IMR-90 (cell line): ENCODE results near the gene EML1. TPM values are rescaled to one million over a fixed set of nuclear protein-coding genes. Genes with fewer than 3 reads are reported as not detected.

Source experiments
- ATAC-seq: fragments of 200-7000 bp; cut with Tn5 transposase; 2 replicates; pipeline ENCODE4 v1.9.1; 2020; ENCODE audit warnings: low read depth, mild to moderate bottlenecking, moderate library complexity
- BruUV-seq: library from RNA; stranded (reverse); fragments of 400-500 nt; replicated peaks from 2 replicates; lab custom pipeline; 2021; lab: Mats Ljungman, UMichigan
- CTCF ChIA-PET: fragments of 300-600 bp; formaldehyde crosslinking; extraction: SDS; loops from one replicate; lab custom pipeline; 2021; ENCODE audit warnings: antibody characterized with exemption; lab: Yijun Ruan, JAX
- POLR2A ChIA-PET: fragments of 300-600 bp; sonication (Branson Sonifier 250); formaldehyde crosslinking; loops from one replicate; lab custom pipeline; 2022; ENCODE audit warnings: antibody characterized with exemption; ENCODE audit not compliant: unreplicated experiment; lab: Charles Lee
- DNase-seq: peaks from one replicate; pipeline ENCODE4 v3.0.0; 2013
- H2AFZ ChIP-seq: replicated peaks from 2 replicates; pipeline ENCODE3; 2013; ENCODE audit warnings: low read length, mild to moderate bottlenecking; ENCODE audit not compliant: poor library complexity
- H2AK5ac ChIP-seq: 2 replicates; pipeline ENCODE4 v1.6.1; 2013; ENCODE audit warnings: low read depth, low read length, inconsistent platforms
- H2AK9ac ChIP-seq: replicated peaks from 2 replicates; pipeline ENCODE3; 2013; ENCODE audit warnings: mild to moderate bottlenecking, low read depth, low read length, moderate library complexity; ENCODE audit not compliant: poor library complexity
- H2BK120ac ChIP-seq: 2 replicates; pipeline ENCODE4 v1.6.1; 2013; ENCODE audit warnings: low read depth, low read length, inconsistent platforms
- H2BK15ac ChIP-seq: 3 replicates; pipeline ENCODE4 v1.6.1; 2013; ENCODE audit warnings: low read depth, low read length, inconsistent platforms
- H2BK20ac ChIP-seq: 2 replicates; pipeline ENCODE4 v1.6.1; 2013; ENCODE audit warnings: low read depth, mild to moderate bottlenecking, inconsistent platforms, low read length, moderate library complexity
- H2BK5ac ChIP-seq: 2 replicates; pipeline ENCODE4 v1.6.1; 2013; ENCODE audit warnings: mild to moderate bottlenecking, low read depth, low read length, inconsistent platforms; ENCODE audit not compliant: poor library complexity, severe bottlenecking
- H3K14ac ChIP-seq: replicated peaks from 2 replicates; pipeline ENCODE4 v1.6.1; 2013; ENCODE audit warnings: low read depth, low read length, inconsistent platforms
- H3K18ac ChIP-seq: 2 replicates; pipeline ENCODE4 v1.6.1; 2013; ENCODE audit warnings: low read depth, low read length, control low read depth
- H3K23ac ChIP-seq: 2 replicates; pipeline ENCODE4 v1.6.1; 2013; ENCODE audit warnings: low read depth, low read length, inconsistent platforms
- H3K27ac ChIP-seq: 2 replicates; pipeline ENCODE4 v1.5.1; 2013; ENCODE audit warnings: mild to moderate bottlenecking, control low read depth, low read length; ENCODE audit not compliant: insufficient read depth
- H3K27me3 ChIP-seq: 2 replicates; pipeline ENCODE4 v1.6.1; 2013; ENCODE audit warnings: low read length; ENCODE audit not compliant: control insufficient read depth, insufficient read depth
- H3K36me3 ChIP-seq: 2 replicates; pipeline ENCODE4 v1.6.1; 2013; ENCODE audit warnings: low read length, mixed read lengths; ENCODE audit not compliant: control insufficient read depth, insufficient read depth
- H3K4ac ChIP-seq: 2 replicates; pipeline ENCODE4 v1.6.1; 2013; ENCODE audit warnings: low read depth, low read length, inconsistent platforms
- H3K4me1 ChIP-seq: 2 replicates; pipeline ENCODE4 v1.6.1; 2013; ENCODE audit warnings: low read length, mixed read lengths; ENCODE audit not compliant: control insufficient read depth, insufficient read depth
- H3K4me2 ChIP-seq: 2 replicates; pipeline ENCODE4 v1.6.1; 2013; ENCODE audit warnings: low read depth, mild to moderate bottlenecking, control low read depth, low read length, moderate library complexity
- H3K4me3 ChIP-seq: 2 replicates; pipeline ENCODE4 v1.5.1; 2013; ENCODE audit warnings: low read depth, mild to moderate bottlenecking, control low read depth, low read length, moderate library complexity; ENCODE audit not compliant: insufficient read depth
- H3K56ac ChIP-seq: 2 replicates; pipeline ENCODE4 v1.6.1; 2013; ENCODE audit warnings: low read length, inconsistent platforms; ENCODE audit not compliant: insufficient read depth; ENCODE audit errors: extremely low read depth
- H3K79me1 ChIP-seq, 2 experiments: 2 replicates each; pipeline ENCODE4 v1.6.1; 2013; ENCODE audit warnings: low read length in 2 of 2, inconsistent platforms in 1 of 2, low read depth in 1 of 2
- H3K9ac ChIP-seq: 2 replicates; pipeline ENCODE4 v1.6.1; 2013; ENCODE audit warnings: low read depth, low read length, control low read depth
- H3K9me1 ChIP-seq: 2 replicates; pipeline ENCODE4 v1.6.1; 2013; ENCODE audit warnings: low read length, inconsistent platforms; ENCODE audit not compliant: insufficient read depth
- H3K9me3 ChIP-seq: 2 replicates; pipeline ENCODE4 v1.6.1; 2013; ENCODE audit warnings: low read length; ENCODE audit not compliant: control insufficient read depth, insufficient read depth
- H4K20me1 ChIP-seq: 2 replicates; pipeline ENCODE4 v1.6.1; 2013; ENCODE audit warnings: low read length, inconsistent platforms; ENCODE audit not compliant: insufficient read depth
- H4K5ac ChIP-seq: 2 replicates; pipeline ENCODE4 v1.6.1; 2013; ENCODE audit warnings: mild to moderate bottlenecking, low read depth, low read length, control low read depth
- H4K8ac ChIP-seq, 2 experiments: 2 replicates each; pipeline ENCODE4 v1.6.1; 2013; ENCODE audit warnings: low read depth in 2 of 2, low read length in 2 of 2, control low read depth in 1 of 2, inconsistent platforms in 1 of 2
- H4K91ac ChIP-seq: 2 replicates; pipeline ENCODE4 v1.6.1; 2013; ENCODE audit warnings: low read depth, low read length, inconsistent platforms; ENCODE audit not compliant: insufficient read depth
- BHLHE40 ChIP-seq: fragments of 150-350 bp; IDR thresholded peaks from 2 replicates; pipeline ENCODE4 v1.6.1; 2016; ENCODE audit warnings: mild to moderate bottlenecking, low read depth, low read length
- CHD1 ChIP-seq: IDR thresholded peaks from 2 replicates; pipeline ENCODE4 v1.6.1; 2012; ENCODE audit warnings: low read depth, low read length, improper control_type of control experiment
- ELK1 ChIP-seq: fragments of 150-350 bp; IDR thresholded peaks from 2 replicates; pipeline ENCODE4 v1.6.1; 2016; ENCODE audit warnings: low read depth, mild to moderate bottlenecking, low read length, moderate library complexity, borderline replicate concordance
- FOS ChIP-seq: fragments of 150-350 bp; IDR thresholded peaks from 2 replicates; pipeline ENCODE4 v1.6.1; 2016; ENCODE audit warnings: low read depth, low read length
- MAFK ChIP-seq: IDR thresholded peaks from 2 replicates; pipeline ENCODE4 v1.6.1; 2012; ENCODE audit warnings: low read depth, low read length, improper control_type of control experiment
- MAZ ChIP-seq: IDR thresholded peaks from 2 replicates; pipeline ENCODE4 v1.6.1; 2012; ENCODE audit warnings: low read depth, mild to moderate bottlenecking, low read length, improper control_type of control experiment, moderate library complexity, borderline replicate concordance
- NFE2L2 ChIP-seq: fragments of 150-350 bp; IDR thresholded peaks from 2 replicates; pipeline ENCODE4 v1.6.1; 2016; ENCODE audit warnings: low read depth, mild to moderate bottlenecking, low read length
- POLR2A ChIP-seq: IDR thresholded peaks from 2 replicates; pipeline ENCODE4 v1.6.1; 2012; ENCODE audit warnings: mild to moderate bottlenecking, low read depth, low read length
- RAD21 ChIP-seq: IDR thresholded peaks from 2 replicates; pipeline ENCODE4 v1.6.1; 2012; ENCODE audit warnings: low read length, improper control_type of control experiment
- RCOR1 ChIP-seq: IDR thresholded peaks from 2 replicates; pipeline ENCODE4 v1.6.1; 2012; ENCODE audit warnings: mild to moderate bottlenecking, low read length, improper control_type of control experiment; ENCODE audit not compliant: insufficient replicate concordance
- RFX5 ChIP-seq: IDR thresholded peaks from 2 replicates; pipeline ENCODE4 v1.8.0; 2012; ENCODE audit warnings: low read depth, mild to moderate bottlenecking, low read length, moderate library complexity
- SMC3 ChIP-seq: fragments of 150-350 bp; IDR thresholded peaks from 2 replicates; pipeline ENCODE4 v1.6.1; 2016; ENCODE audit warnings: low read depth, mild to moderate bottlenecking, antibody characterized with exemption, low read length, moderate library complexity
- USF2 ChIP-seq: fragments of 150-350 bp; IDR thresholded peaks from 2 replicates; pipeline ENCODE4 v1.6.1; 2017; ENCODE audit warnings: mild to moderate bottlenecking, antibody characterized with exemption, low read length, low read depth
- WGBS, 2 experiments: methylation state at CpG; one replicate each; pipeline versions ENCODE4 v1.1.5 to v1.1.7; 2013; ENCODE audit warnings: missing lambda C conversion rate in 2 of 2; ENCODE audit not compliant: insufficient read length in 1 of 2; ENCODE audit errors: extremely low coverage in 2 of 2; 5-methylcytosine and 5-hydroxymethylcytosine counted together
- dilution Hi-C: fragments of 300-500 bp; cut with HindIII; formaldehyde crosslinking; loops from one replicate; pipeline ENCODE4 v1.14.3; 2018; ENCODE audit warnings: low sequenced_read_pairs; ENCODE audit not compliant: unreplicated experiment
- in situ Hi-C: fragments of 300-500 bp; cut with MboI; formaldehyde crosslinking; loops from 3 replicates; pipeline ENCODE4 v1.14.3; 2019; ENCODE audit warnings: low sequenced_read_pairs, inconsistent platforms, mixed read lengths
- intact Hi-C: fragments of 100-400 bp; cut with micrococcal nuclease; formaldehyde crosslinking; loops from 2 replicates; pipeline ENCODE4 v1.10.0; 2022
- polyA plus RNA-seq, 3 experiments: library from polyadenylated mRNA; depleted of rRNA; stranded (reverse); fragments of >200 nt; gene quantifications; 2 replicates each; pipeline ENCODE4 v1.2.3, GENCODE V29; 2012; ENCODE audit warnings: low replicate concordance in 1 of 3
- total RNA-seq: library from RNA; depleted of rRNA; stranded (reverse); fragments of >200 nt; gene quantifications from 2 replicates; pipeline ENCODE4 v1.2.3, GENCODE V29; 2012

The EML1 gene
- total and polyA plus RNA-seq, 2 of the 4 experiments (the other 2 are of a cell fraction), result 14.0 to 42.3 TPM

GRCh38 chr14:99943620-99944019 lies 150.4 kb downstream of the EML1 start:
- ChIA-PET CTCF (no interaction called here), POLR2A (no interaction called here)
- no peak overlapping the region for H2AK5ac ChIP-seq
- no peaks in the 10 kb centered on the region for H4K20me1 ChIP-seq
- no peak overlapping the region for H2BK15ac ChIP-seq
- peaks cover 28% of the 10 kb centered on the region for H3K36me3 ChIP-seq
- no peaks in the 10 kb centered on the region for H3K9me1 ChIP-seq
- no peak overlapping the region for H4K5ac ChIP-seq
- no peak overlapping the region for H3K9ac ChIP-seq
- H3K4me3 ChIP-seq, result no peak overlapping the region
- in situ Hi-C loops (no loop called here), intact Hi-C loops (no loop called here), dilution Hi-C loops (no loop called here)
- no peaks in the 10 kb centered on the region for H3K4me1 ChIP-seq
- H3K27ac ChIP-seq, result no peak overlapping the region
- no peak overlapping the region for H3K4me2 ChIP-seq
- H2BK5ac ChIP-seq, result no peak overlapping the region
- no peak overlapping the region for H2AK9ac ChIP-seq
- no peak overlapping the region for H3K23ac ChIP-seq
- H3K9me3 ChIP-seq, result no peaks in the 10 kb centered on the region
- ATAC-seq (no peak), DNase-seq (no peak)
- no peak for TF ChIP-seq FOS
- no peak for TF ChIP-seq NFE2L2
- TF ChIP-seq BHLHE40, result no peak
- no peak for TF ChIP-seq MAFK
- no peak for TF ChIP-seq RFX5
- no peak for TF ChIP-seq RCOR1
- no peak for TF ChIP-seq RAD21
- TF ChIP-seq SMC3, result no peak
- no peak for TF ChIP-seq CHD1
- TF ChIP-seq MAZ, result no peak
- no peak for TF ChIP-seq ELK1
- TF ChIP-seq USF2, result no peak
- no peak for TF ChIP-seq POLR2A
- H3K79me1 ChIP-seq, result no peaks in the 10 kb centered on the region
- no peak overlapping the region for H3K4ac ChIP-seq
- H4K8ac ChIP-seq, result no peak overlapping the region
- no peaks in the 10 kb centered on the region for H3K27me3 ChIP-seq
- no peak overlapping the region for H2AFZ ChIP-seq
- H2BK20ac ChIP-seq, result no peak overlapping the region
- WGBS, 2 experiments, result 75% methylated on average over 1 of the region's 9 CpGs; no CpG with 5 or more reads in 1 of the 2 experiments
- H2BK120ac ChIP-seq, result no peak overlapping the region
- H3K18ac ChIP-seq, result no peak overlapping the region
- H4K91ac ChIP-seq, result no peak overlapping the region
- no TSS peak for BruUV-seq
- H3K14ac ChIP-seq, result no peak overlapping the region
- H3K56ac ChIP-seq, result no peak overlapping the region
